Globus pallidus (tissue), 1 donor: ENCODE results near the gene ASB15.

Experiments used
- DNase-seq: peaks from one replicate; pipeline ENCODE4 v3.0.0-alpha.2; 2015; ENCODE audit warnings: low spot score

ASB15 gene

DNA sequence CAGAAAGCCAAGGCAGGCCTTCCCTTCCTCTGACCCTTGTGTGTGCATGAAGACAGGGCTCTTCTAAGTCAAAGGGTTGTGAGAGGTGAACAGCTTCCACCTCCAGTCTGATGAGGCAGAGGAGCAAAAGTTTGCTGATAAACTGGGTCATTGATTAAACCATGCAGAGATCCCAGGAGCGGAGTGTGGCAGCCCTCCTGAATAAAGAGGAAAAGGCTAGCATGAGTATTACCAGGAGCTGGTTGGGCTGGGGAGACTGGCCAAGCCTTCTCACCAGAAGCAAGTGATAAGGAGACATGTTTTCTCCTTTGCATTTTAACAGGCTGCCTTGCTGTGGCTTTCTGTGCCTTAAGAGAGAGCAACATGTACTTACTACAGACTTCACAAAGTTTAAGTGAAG is 64.3 kb downstream of the ASB15 start:
- no peak for DNase-seq

DNA sequence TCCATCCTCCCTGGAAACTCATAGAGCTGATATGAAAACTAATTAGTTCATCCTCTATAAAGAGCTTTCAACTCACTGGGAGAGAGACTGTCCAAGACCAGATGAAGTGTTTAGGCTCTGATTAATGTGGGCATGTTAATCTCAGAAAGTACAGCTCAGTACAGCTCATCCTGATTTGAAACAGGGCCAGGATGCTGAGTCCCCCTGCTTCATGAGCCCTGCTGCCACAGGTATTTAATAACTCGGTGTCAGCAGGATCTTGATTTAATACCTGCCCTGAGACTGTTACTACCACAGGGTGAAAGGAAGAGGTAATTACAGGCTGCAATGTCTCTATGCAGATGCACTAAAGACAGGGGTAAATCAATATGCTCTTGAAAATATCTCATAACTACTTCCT is 64.9 kb downstream of the ASB15 start:
- no peak for DNase-seq

DNA sequence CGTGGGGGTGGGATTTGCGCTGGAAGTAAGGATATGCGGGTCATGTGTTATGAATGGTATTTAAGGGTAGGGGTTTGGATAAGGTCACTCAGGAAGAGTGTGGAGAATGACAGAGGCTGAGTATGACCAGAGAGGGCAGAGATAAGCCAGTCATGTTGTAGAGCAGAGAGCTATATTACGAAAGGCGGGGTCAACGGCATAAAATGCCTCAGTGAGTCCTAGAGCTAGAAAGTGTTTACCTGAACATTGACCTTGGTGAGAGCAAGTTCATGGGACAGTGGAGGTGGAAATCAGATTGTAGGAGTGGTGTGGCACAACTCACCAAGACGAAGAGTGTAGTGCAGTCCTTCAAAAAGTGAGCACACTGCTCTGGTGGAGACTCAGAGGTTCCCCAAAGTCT is 67.9 kb downstream of the ASB15 start:
- DNase-seq = no peak

DNA sequence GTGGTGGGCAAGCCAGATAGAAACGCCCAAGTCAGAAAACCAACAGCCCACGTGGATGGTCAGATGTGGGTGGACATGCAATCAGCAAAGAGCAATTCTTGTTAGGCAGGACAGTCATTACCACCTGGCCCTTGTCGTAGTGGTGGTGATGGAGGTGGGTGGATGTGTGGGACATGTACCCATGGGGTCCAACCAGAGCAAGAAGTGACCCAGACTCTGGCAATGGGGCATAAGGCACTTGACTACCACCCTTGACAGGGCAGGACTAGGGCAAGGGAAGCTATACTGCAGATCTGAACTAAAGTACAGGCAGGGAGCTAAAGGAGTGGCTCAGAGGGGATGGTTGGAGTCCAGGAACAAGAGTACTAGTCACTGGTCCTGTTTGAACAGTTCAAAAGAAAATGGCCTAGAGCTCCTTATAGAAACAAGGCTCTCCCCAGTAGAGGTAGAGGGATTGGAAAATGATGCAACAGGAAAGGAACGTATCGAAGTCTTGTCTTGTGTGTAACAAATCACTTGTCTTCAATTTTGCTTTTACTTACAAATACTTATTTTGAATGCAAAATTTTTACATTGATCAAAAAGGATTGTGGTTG is 71.6 kb downstream of the ASB15 start:
- DNase-seq = no peak

DNA sequence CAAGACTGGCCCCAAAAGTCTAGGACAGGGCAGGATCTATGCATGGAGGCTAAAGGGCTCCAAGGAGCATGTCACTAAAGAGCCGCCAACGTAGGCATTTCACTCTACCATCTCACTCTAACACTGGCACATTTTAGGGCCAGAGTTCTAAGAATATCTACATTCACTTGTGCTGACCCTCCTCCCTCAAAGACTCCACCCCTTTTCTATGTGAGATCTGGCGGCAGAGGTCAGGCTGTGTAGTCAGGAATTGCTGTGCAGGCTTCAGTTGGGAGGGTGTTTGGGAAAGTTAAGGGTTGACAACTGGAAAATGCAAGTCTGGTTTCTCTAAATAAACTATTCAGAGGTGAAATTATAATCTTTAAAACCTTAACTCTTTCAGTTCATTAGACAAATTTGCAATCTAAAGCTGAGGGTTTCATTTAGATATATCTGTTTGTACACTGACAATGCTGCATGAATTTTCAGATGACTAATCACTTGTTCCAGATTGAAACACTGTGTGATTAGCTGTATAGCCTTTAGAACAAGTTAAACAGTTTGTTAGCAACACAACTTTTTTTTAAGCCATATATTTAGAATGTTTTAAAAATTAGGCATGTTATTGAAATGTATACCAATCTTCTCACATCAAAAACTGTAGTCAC is 72.3 kb downstream of the ASB15 start:
- no peak for DNase-seq

DNA sequence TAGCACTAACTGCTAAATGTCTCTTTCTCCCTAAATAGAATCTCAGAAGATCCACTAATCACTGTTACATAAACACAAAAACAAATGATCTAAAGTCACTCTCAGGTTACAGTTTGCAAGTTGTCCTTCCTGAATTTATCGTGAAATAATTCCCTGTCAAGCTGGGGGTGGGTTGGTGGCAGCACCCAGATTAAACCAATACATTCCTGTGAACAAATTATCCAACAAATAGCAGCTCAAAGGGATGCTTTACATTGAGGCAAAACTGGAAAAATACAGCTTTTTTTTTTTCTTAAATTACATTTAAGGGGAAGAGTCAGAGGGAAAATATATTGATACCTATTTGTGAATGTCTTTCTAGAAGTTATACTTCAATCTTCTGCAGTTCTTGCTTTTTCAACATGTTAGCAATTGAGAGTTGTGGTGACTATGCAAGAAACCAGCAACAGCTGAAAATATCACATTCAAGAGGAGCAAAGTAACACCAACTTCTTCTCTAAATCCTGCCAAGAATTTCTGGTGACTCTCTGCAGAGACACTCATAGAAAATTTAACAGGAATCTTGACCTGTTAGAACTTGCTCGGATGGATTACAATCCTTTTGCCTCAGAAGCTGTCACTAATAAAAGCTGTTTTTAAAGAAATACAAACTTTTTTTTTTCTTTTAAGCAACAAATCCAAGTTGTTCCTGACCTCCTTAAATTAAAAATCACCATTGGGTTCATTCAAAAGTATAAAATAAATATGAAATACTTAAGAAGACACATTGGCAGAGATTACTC is 73.0 kb downstream of the ASB15 start:
- DNase-seq = peak; percentile 2

DNA sequence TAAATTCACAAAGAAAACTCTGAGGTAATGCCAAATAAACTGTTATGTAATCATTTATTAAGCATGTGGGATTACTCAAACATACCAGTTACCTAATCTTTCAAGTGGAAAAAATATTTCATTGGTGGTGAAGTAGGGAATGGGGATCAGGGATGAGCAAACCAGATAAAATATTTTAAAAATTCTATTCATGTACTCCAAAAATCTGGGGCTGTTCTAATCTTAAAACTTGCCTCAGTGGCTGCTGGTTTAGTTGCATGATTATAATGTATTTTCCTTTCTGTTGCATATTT is 73.5 kb downstream of the ASB15 start:
- DNase-seq = no peak

DNA sequence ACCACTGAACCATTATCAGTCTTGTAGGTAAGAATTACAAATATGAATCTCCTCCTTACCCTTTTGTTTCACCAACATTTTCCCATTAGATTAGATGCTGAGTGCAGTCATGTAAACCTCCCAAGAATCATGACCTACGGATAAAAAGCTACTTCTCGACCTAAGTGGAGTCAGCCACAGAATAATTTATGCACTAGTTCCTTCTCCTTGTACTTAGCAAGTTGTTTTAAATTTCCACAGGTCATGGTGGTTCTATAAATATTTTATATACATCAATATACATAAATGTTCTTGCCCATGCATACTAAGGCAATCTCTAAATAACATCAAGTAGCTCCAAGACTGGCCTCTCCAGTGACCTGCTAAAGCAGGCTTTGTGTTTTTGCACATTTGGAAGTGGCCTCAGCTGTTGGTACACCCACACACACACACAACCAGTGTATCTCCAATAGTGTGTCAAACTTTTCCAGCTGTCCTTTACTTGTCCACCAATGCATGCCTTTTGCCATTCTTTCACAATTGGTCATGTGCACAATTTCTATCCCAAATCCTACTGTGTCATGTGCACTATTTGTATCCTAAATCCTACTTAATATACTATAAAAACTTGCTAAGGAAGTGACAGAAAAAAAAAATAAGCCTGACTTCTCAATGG is 75.6 kb downstream of the ASB15 start:
- no peak for DNase-seq

DNA sequence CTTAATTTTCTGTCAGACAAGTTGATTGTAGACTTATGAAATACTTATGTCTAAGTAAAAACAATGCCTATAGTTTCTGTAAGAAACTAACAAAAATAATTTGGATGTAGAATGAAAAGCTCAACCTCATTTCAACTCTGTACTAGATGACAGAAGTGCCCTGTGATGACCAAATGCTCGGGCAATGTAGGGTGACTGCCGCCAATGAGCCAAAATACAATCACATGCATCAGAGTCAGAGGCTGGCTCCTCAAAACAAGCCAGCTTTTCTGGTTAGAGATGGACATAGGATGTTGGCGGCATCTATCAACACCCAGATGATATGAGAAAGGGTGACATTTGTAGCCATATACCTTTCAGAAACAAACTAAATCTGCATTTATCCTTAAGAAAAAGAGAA is 78.0 kb downstream of the ASB15 start:
- DNase-seq = no peak

DNA sequence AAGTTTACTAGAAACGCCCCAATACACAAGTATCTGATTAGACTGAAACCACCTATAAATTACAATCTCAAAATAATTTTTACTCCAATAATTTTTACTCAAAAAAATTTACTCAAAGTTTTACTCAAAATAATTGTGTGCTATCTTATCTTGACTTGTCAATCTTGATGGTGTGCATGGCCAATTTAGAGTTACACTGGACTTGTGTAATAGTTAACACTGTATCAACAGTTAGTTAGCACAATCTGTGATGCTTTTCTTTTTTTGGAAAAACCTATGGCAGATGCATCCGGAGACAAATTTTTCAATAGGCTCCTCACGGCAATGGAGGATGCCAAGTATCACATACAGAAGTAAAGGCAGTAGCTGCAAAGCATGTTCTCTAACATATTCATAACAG is 79.0 kb downstream of the ASB15 start:
- no peak for DNase-seq

DNA sequence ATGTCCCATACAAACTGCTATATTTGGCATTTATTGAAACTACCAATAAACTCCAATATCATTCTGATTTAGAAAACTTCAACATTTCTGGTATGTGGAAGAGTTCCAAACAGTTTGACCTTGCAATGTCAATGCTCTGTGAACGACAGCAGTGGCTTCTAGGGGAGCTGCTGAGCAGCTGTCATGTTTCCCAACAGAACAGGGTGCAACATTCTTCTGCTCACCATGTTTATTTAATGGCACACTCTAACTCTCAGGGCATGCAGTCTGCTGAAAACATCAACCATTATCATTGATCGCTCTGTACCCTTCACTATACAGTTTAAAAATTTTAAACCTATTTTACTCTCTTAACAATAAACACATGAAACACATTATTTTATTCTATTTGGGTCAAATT is 79.9 kb downstream of the ASB15 start:
- no peak for DNase-seq

DNA sequence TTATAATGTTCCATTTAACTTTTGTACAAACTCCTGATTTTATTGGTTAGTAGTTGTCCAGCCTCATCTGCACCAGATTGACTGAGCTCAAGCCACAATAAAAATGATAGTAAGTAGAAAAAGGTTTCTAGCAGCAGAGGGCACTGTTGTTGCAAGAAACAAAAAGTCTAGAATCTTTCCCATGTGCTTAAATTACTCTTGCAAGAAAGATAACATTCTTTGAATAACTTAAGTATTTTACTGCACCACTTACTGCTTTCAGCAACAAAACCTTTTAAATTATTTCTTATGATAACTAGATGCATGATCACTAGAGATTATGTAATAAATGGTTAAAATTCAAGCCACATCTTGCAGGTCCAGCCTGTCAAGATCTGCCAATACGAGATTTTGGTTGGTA is 81.1 kb downstream of the ASB15 start:
- DNase-seq = peak; percentile 42

DNA sequence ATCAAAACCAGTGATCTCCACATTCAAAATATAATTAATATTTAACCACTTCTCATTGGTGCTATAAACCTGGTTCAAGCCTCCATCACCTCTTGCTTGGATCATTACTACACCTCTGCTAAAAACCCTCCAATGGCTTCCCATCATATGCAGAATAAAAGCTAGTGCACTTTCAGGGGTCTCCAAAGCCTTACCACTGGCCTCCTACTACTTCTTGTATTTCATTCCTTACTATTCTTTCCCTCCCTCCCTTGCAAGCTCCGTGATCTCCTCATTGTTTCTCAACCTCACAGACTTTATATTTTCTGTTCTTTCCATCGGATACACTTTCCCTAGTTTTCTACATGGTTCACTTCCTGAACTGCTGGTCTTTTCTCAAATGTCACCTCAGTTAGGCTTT is 85.5 kb downstream of the ASB15 start:
- DNase-seq = no peak

DNA sequence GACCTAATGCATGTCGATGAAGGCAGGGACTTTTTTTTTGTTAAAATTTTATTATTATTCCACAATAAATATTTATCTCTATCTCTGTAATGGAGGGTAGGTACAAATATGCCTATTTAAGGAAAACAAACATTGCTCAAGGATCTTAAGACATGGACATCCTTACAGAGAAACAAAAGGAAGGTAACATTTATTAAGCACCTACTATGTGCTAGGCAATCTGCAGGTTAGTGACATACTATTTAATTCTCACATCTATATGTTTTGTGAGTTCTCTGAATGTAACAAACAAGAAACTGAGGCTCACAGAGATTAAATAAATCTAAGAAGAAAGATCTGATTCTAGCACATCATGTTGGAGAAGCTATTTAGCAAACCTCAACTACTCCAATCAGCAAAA is 86.1 kb downstream of the ASB15 start:
- no peak for DNase-seq
